HFF-Myc (cell line): ENCODE measurements around the gene POU2F3.
"Not testable (repeated sequence)": the region's sequence is repeated elsewhere in the genome, so short reads cannot be mapped to it uniquely, and the experiment has no call there.

Experiments used
- DNase-seq: peaks from one replicate; pipeline ENCODE4 v3.0.0-alpha.2; 2011; ENCODE audit warnings: low read depth; ENCODE audit errors: extremely low read depth
- H3K4me3 ChIP-seq: replicated peaks from 2 replicates; pipeline ENCODE4 v1.5.1; 2011; ENCODE audit warnings: low read depth, mild to moderate bottlenecking, control low read depth, low read length
- TF ChIP-seq, protein P1 (sequence below): IDR thresholded peaks from 2 replicates; pipeline ENCODE4 v1.5.1; 2012; ENCODE audit warnings: mild to moderate bottlenecking, low read depth, low read length, control low read depth; ENCODE audit errors: missing control alignments

POU2F3 gene

DNA sequence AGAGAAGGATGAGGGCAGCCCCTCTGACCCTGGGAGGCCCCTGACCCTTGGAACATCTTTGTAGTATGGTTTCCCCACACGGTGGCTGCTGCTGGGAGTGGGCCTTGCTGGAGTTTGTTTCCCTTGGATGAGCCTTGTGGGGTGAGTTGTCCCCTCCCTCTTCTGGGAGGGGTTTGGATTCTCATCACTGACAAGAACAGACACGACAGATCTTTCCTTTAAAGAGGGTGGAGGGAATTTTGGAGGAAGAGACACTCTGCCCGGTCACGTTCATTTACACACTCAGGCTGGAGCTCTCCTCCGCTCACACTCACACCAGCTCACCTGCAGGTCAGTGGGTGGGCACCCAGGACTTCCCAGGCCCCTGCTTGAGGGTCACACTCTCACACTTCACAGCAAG, 31.7 kb downstream of the POU2F3 start:
- TF ChIP-seq, protein P1, sequence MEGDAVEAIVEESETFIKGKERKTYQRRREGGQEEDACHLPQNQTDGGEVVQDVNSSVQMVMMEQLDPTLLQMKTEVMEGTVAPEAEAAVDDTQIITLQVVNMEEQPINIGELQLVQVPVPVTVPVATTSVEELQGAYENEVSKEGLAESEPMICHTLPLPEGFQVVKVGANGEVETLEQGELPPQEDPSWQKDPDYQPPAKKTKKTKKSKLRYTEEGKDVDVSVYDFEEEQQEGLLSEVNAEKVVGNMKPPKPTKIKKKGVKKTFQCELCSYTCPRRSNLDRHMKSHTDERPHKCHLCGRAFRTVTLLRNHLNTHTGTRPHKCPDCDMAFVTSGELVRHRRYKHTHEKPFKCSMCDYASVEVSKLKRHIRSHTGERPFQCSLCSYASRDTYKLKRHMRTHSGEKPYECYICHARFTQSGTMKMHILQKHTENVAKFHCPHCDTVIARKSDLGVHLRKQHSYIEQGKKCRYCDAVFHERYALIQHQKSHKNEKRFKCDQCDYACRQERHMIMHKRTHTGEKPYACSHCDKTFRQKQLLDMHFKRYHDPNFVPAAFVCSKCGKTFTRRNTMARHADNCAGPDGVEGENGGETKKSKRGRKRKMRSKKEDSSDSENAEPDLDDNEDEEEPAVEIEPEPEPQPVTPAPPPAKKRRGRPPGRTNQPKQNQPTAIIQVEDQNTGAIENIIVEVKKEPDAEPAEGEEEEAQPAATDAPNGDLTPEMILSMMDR = no peak
- H3K4me3 ChIP-seq = no peak overlapping the region
- no peak for DNase-seq

DNA sequence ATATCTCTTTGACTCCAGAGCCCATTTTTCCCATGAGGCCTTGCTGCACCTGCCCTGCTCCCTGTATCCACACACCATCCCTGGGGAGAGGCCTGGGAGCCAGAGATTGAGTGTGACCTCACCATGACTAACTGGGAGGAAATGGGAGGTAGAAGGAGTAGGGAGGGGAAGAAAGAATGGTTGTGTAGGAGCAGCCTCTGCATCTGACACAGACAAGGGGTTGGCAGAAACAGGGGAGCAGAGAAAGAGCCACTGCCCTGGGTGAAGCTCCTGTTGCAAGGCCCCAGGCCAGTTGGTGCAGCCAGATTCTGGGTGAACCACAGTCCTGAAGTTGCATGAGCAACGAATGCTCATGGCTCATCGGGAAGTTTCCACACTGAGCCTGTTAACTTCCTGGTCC, 32.4 kb downstream of the POU2F3 start:
- DNase-seq = no peak
- TF ChIP-seq, protein P1 = no peak
- H3K4me3 ChIP-seq = no peak overlapping the region

DNA sequence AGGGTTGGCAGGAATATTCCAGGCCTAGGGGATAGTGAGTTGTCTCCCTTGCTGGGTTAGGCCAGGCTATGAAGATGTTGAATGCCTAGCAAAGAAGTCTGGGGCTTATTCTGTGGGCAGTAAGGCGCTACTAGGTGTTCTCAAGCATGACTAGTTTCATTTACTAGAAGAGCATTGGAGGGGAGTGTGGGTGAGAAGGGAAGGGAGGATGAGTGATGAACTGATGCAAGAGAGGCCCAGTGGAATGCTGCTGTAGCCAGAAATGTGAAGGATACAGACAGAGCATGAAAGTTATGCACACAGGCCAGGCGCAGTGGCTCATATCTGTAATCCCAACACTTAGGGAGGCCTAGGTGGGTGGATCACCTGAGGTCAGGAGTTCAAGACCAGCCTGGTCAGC, 33.5 kb downstream of the POU2F3 start:
- DNase-seq = no peak
- TF ChIP-seq, protein P1 = no peak
- no peak overlapping the region for H3K4me3 ChIP-seq

DNA sequence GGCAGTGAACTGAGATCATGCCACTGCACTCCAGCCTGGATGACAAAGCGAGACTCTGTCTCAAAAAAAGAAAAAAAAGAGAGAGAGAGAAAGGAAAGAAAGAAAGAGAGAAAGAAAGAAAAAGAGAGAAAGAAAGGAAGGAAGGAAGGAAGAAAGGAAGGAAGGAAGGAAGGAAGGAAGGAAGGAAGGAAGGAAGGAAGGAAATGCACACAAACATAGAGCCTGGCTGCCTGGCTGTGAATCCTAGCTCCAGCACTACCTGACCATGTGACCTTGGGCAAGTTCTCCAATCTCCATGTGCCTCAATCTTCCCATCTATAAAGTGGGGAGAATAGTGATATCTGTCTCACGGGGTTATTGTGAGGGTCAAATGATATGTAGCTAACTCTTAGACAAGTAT, 34.0 kb downstream of the POU2F3 start:
- DNase-seq, H3K4me3 ChIP-seq: not testable (repeated sequence)

DNA sequence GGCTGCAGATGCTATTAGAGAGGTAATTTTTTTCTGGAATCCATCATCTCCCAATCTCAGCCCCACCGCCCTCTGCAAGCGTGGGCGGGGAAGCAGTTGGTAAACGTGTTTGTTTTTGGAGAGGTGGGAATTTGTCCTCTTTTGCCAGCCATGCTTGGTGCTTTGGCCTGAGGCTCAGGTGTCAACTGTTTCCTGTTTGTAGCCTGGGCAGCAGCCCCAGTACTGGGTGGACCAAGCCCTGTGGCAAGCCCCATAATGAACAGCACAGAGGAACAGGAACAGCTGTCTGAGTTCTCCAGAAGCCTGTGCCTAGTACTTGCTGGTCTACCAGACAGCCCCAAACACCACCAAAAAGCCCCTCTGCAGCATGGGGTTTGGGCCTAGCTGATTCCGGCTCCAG, 39.6 kb downstream of the POU2F3 start:
- TF ChIP-seq, protein P1 = no peak
- H3K4me3 ChIP-seq = no peak overlapping the region
- no peak for DNase-seq

DNA sequence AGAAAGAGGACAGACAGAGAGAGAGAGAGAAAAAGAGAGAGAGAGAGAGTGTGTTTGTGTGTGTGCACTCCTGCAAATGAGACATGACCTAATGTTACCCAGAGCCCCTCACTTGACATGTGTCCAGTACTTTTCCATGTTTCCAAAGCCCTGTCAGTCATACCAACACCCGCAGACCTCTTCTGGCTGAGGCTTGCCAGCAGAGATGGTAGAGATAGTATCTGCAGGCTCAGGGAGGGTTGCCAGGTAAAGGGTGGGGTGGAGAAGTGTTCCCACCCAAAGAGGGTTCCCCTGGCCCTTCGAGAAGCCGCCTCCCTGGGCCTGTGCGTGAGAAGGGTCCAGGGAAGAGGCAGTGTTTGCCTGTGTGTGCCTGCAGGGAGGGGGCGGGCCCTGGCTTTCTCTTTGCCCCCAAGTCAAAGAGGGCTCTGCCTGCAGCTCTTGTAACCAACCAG, 40.7 kb downstream of the POU2F3 start:
- H3K4me3 ChIP-seq = no peak overlapping the region
- DNase-seq = no peak
- TF ChIP-seq, protein P1 = no peak

DNA sequence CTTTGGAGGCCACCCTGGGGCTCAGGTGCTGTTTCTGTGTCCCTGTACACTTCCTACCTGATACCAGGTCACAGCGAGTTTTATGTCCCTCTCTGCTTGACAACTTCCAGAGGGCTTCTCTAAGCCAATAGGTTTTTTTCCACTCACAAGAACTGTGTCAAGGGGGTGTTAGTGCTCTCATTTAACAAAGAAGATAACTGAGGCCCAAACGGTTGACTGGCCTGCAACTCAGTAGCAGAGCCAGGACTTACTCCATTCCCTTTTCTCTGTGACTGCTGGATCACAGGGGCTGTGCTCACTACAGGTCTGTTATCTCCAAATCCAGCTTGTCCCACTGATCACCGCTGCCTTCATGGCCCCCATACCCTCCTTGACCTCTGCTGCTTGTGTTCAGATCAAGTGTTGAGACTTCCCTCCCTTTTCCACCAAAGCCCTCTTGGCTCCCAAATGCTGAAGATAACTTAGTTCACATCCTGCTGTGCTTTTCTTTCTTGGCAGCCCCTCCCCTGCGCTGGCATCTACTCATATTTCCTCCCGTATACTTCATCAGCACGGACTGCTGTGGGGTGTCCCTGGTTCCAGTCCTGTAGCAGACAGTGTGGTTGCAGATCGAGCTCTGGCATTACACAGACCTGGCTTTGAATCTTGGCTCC, 41.3 kb downstream of the POU2F3 start:
- DNase-seq = no peak
- TF ChIP-seq, protein P1 = no peak
- no peak overlapping the region for H3K4me3 ChIP-seq
